T-helper 2 cell treated with Interferon-gamma antibody and Interleukin-4, amounts not matched to agents 5 μg/mL and 100 μg/mL, for 36 hours (primary cell): ENCODE measurements around the gene ZNF514.
"Not testable (repeated sequence)": the region's sequence is repeated elsewhere in the genome, so short reads cannot be mapped to it uniquely, and the experiment has no call there.

Source experiments
- DNase-seq: peaks from one replicate; pipeline ENCODE4 v3.0.0; 2021; ENCODE audit warnings: low spot score
- H3K27ac Mint-ChIP-seq: one replicate; pipeline ENCODE4 v1.8.0; 2021; ENCODE audit warnings: mild to moderate bottlenecking, mixed read lengths
- H3K27me3 Mint-ChIP-seq: one replicate; pipeline ENCODE4 v1.8.0; 2021; ENCODE audit warnings: low read depth, mixed read lengths
- H3K36me3 Mint-ChIP-seq: one replicate; pipeline ENCODE4 v1.8.0; 2021; ENCODE audit warnings: low read depth, mixed read lengths
- H3K4me1 Mint-ChIP-seq: one replicate; pipeline ENCODE4 v1.8.0; 2021; ENCODE audit warnings: low read depth, mixed read lengths
- H3K4me3 Mint-ChIP-seq: one replicate; pipeline ENCODE4 v1.8.0; 2022; ENCODE audit warnings: mild to moderate bottlenecking, moderate library complexity, mixed read lengths
- H3K9me3 Mint-ChIP-seq: one replicate; pipeline ENCODE4 v1.8.0; 2021; ENCODE audit warnings: mixed read lengths

The ZNF514 gene

DNA sequence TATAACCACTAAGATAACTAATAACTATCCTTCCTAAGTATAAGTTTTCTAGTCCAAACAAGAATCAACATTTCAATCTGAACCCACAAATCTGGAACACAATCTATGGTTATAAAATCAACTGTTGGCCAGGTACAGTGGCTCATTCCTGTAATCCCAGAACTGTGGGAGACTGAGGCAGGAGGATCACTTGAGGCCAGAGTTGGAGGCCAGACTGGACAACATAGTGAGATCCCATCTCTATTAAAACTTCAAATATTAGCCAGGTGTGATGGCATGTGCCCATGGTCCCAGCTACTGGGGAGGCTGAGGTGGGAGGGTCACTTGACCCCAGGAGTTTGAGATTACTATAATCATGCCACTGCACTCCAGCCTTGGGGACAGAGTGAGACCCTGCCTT, 49.3 kb downstream of the ZNF514 start:
- Mint-ChIP-seq H3K27me3 (no peaks in the 10 kb centered on the region), H3K27ac (no peak overlapping the region), H3K36me3 (peaks cover 44% of the 10 kb centered on the region), H3K9me3 (no peaks in the 10 kb centered on the region), H3K4me1 (peaks cover 5% of the 10 kb centered on the region), H3K4me3 (no peak overlapping the region)
- DNase-seq: no peak

GRCh38 chr2:95109260-95109659, 50.4 kb downstream of the ZNF514 start:
- H3K27me3 Mint-ChIP-seq: no peaks in the 10 kb centered on the region
- no peaks in the 10 kb centered on the region for H3K9me3 Mint-ChIP-seq
- H3K27ac Mint-ChIP-seq: no peak overlapping the region
- H3K4me1 Mint-ChIP-seq: no peaks in the 10 kb centered on the region
- DNase-seq: no peak
- H3K4me3 Mint-ChIP-seq: no peak overlapping the region
- peaks cover 42% of the 10 kb centered on the region for H3K36me3 Mint-ChIP-seq

DNA sequence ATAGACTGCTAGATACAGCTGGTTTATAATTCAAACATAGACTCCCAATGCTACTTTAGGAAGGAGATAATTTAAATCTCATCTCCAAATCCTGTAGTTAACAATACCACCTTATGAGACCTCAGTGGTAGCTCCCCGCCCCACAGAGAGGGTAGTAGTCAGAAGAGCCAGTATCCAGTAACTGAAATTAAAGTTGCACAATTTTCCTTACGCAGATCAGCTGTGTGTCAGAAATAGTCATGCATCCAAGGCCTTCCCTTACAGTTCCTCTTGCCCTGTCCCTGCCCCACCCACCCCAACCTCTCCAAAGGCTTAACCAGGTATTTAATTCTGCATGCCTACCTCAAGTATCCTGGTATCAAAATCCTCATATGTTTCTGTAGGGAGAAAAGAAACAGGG, 53.6 kb downstream of the ZNF514 start:
- no peak for DNase-seq
- H3K27ac Mint-ChIP-seq: no peak overlapping the region
- no peaks in the 10 kb centered on the region for H3K27me3 Mint-ChIP-seq
- no peak overlapping the region for H3K4me3 Mint-ChIP-seq
- peaks cover 55% of the 10 kb centered on the region for H3K36me3 Mint-ChIP-seq
- H3K4me1 Mint-ChIP-seq: no peaks in the 10 kb centered on the region
- H3K9me3 Mint-ChIP-seq: no peaks in the 10 kb centered on the region

DNA sequence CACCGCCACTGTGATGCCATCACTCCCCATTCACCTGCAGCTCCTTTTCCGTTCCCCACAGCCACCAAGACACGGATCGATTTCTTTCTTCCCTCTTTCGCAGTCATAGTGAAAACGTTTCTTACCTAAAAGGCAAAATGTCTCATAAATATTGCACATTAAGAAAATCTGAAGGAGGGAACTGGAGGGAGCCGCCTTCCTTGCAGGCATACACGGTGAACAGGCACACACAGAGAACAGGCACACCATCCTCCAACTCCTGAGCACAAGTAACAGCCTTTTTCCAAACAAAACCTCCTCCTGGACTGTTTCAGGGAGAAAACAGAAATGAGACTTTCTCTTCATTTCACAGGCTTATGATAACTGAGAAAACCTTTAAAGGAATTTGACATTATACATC, 55.0 kb downstream of the ZNF514 start:
- DNase-seq: no peak
- peaks cover 60% of the 10 kb centered on the region for H3K36me3 Mint-ChIP-seq
- no peaks in the 10 kb centered on the region for H3K9me3 Mint-ChIP-seq
- H3K27me3 Mint-ChIP-seq: no peaks in the 10 kb centered on the region
- H3K4me3 Mint-ChIP-seq: no peak overlapping the region
- H3K27ac Mint-ChIP-seq: no peak overlapping the region
- H3K4me1 Mint-ChIP-seq: no peaks in the 10 kb centered on the region

DNA sequence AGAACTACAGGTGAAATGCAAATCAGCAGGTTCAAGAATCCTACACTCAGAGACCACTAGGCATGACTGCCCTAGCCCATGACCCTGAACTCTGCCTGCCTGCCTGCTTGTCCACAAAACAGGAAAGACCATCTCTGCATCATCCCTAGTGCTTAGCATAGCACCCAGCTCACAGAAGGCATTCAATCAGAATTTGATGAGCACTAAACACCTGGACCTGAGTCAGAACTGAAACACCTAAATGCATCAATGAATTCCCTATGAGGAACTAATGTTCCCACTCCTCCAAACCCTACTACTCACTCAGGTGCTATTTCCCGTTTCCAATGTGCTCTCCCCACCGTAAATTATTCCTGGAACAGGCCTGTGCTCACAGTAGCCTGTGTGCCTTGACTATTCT, 59.7 kb downstream of the ZNF514 start:
- H3K4me1 Mint-ChIP-seq: peaks cover 8% of the 10 kb centered on the region
- no peak overlapping the region for H3K4me3 Mint-ChIP-seq
- no peak for DNase-seq
- peaks cover 5% of the 10 kb centered on the region for H3K9me3 Mint-ChIP-seq
- no peak overlapping the region for H3K27ac Mint-ChIP-seq
- peaks cover 71% of the 10 kb centered on the region for H3K36me3 Mint-ChIP-seq
- no peaks in the 10 kb centered on the region for H3K27me3 Mint-ChIP-seq

- not testable (repeated sequence) for H3K9me3 Mint-ChIP-seq, H3K4me3 Mint-ChIP-seq, H3K27me3 Mint-ChIP-seq, DNase-seq, H3K27ac Mint-ChIP-seq
- Mint-ChIP-seq H3K4me1 (peaks cover 18% of the 10 kb centered on the region), H3K36me3 (peaks cover 78% of the 10 kb centered on the region)
Measured at GRCh38 chr2:95098273-95098672, 61.4 kb downstream of the ZNF514 start.
